ENCODE data around the gene CAPN1. TPM values are rescaled to one million over a fixed set of nuclear protein-coding genes. Genes with fewer than 3 reads are reported as not detected.

Gene CAPN1
- polyA plus RNA-seq, 1 of the 3 experiments (the other 2 are of a cell fraction): 92.2 TPM

DNA sequence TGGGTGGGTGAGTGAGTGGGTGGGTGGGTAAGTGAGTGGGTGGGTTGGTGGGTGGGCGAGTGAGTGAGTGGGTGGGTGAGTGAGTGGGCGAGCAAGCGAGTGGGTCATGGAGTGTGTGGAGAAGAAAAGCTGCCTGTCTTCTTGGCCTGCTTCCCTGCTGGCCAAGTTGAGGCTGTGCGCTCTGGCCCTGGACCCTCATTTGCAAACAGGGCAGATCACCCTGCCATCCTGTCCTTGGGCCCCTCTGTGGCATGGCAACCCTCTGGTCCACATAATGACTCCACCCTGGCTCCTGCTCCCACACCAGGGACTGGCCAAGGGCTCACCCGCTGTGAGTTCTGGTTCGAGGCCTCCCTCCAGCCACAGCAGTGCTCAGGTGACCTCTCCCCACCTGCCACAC, 35.1 kb downstream of the CAPN1 start:
- H3K27ac ChIP-seq (ENCODE audit: low read depth in 2 of 2, low read length in 1 of 2): no peak overlapping the region
- DNase-seq: no peak
- H3K4me2 ChIP-seq: no peak overlapping the region
- no peak overlapping the region for H2AFZ ChIP-seq (ENCODE audit: low read depth)
- H4K20me1 ChIP-seq (ENCODE audit: insufficient read depth): no peaks in the 10 kb centered on the region
- no peak overlapping the region for H3K4me3 ChIP-seq (ENCODE audit: low read depth in 2 of 2, low read length in 1 of 2)
- ChIA-PET POLR2A (no interaction called here), CTCF (no interaction called here)
- peaks cover 0 to 5% of the 10 kb centered on the region in 2 experiments; a peak in 1 of 4 replicates for H3K4me1 ChIP-seq (ENCODE audit: control insufficient read depth in 1 of 2, insufficient read depth in 2 of 2, low read depth in 1 of 2, low read length in 1 of 2)
- no peaks in the 10 kb centered on the region for H3K27me3 ChIP-seq (ENCODE audit: insufficient read depth)
- H3K36me3 ChIP-seq (replicated peaks in 1 of 2; ENCODE audit: control insufficient read depth in 1 of 2, insufficient read depth in 2 of 2, low read length in 1 of 2): peaks cover 0 to under 1% of the 10 kb centered on the region in 2 experiments
- H3F3A ChIP-seq (replicated peaks; ENCODE audit: insufficient read depth): peaks cover 3% of the 10 kb centered on the region
- no peaks in the 10 kb centered on the region for H3K9me2 ChIP-seq
- H3K9me3 ChIP-seq: no peaks in the 10 kb centered on the region
- H3K79me2 ChIP-seq (ENCODE audit: insufficient read depth): no peaks in the 10 kb centered on the region
- 81% methylated on average over 5 of the region's 6 CpGs for WGBS (ENCODE audit: low lambda C conversion rate)
- no peak for TF ChIP-seq ELF1 (IDR thresholded peaks at IDR 0.05)
- no peak for TF ChIP-seq USF2 (IDR thresholded peaks at IDR 0.05; ENCODE audit: borderline replicate concordance, low read depth, low read length)
- no peak for TF ChIP-seq REST (IDR thresholded peaks at IDR 0.05; ENCODE audit: low read depth, low read length)
- no peak for TF ChIP-seq EP300 (IDR thresholded peaks at IDR 0.05; ENCODE audit: borderline replicate concordance in 1 of 2, low read depth in 1 of 2, low read length in 1 of 2)
- TF ChIP-seq FOXM1 (IDR thresholded peaks at IDR 0.05; ENCODE audit: low read depth): no peak
- no peak for TF ChIP-seq POLR2AphosphoS5 (IDR thresholded peaks at IDR 0.05; ENCODE audit: low read depth, low read length)
- no peak for TF ChIP-seq TEAD4 (IDR thresholded peaks at IDR 0.05; ENCODE audit: borderline replicate concordance, insufficient read depth)
- no peak for TF ChIP-seq CTCF (IDR thresholded peaks at IDR 0.05)
- no peak for TF ChIP-seq FOXJ3 (CRISPR knock-in tag; IDR thresholded peaks at IDR 0.05)
- no peak for TF ChIP-seq RXRA (IDR thresholded peaks at IDR 0.05; ENCODE audit: borderline replicate concordance, low read depth)
- no peak for TF ChIP-seq RFX5 (IDR thresholded peaks at IDR 0.05; ENCODE audit: low read length)
- TF ChIP-seq RAD21 (IDR thresholded peaks at IDR 0.05; ENCODE audit: low read length): no peak
- no peak for TF ChIP-seq CHD2 (IDR thresholded peaks at IDR 0.05; ENCODE audit: low read length, partially characterized antibody)
- TF ChIP-seq RCOR1 (IDR thresholded peaks at IDR 0.05; ENCODE audit: low read length): no peak
- TF ChIP-seq TAF1 (IDR thresholded peaks at IDR 0.05; ENCODE audit: borderline replicate concordance, low read depth, low read length): no peak
- no peak for TF ChIP-seq GABPA (IDR thresholded peaks at IDR 0.05; ENCODE audit: low read depth)
- TF ChIP-seq FOSL2 (IDR thresholded peaks at IDR 0.05; ENCODE audit: borderline replicate concordance, low read depth): no peak
- no peak for TF ChIP-seq TCF12 (IDR thresholded peaks at IDR 0.05)
- no peak for TF ChIP-seq YY1 (IDR thresholded peaks at IDR 0.05; ENCODE audit: low read depth)
- no peak overlapping the region for H3K9ac ChIP-seq
